Natural killer cell (primary cell): Measurements from ENCODE around the gene TRIAP1. TPM values are rescaled to one million over a fixed set of nuclear protein-coding genes. Genes with fewer than 3 reads are reported as not detected.
A peak's percentile ranks its signal among the peaks of the same experiment; 100 is the strongest.

Experiments
- ATAC-seq, 3 donors: fragments of 150-1000 bp in 2 of 3; fragments of 200-7000 bp in 1 of 3; cut with Tn5 transposase; 1 replicate in 1 of 3; 2 replicates in 2 of 3; pipeline ENCODE4 v1.10.0; 2021; ENCODE audit warnings: mild to moderate bottlenecking in 2 of 3, moderate library complexity in 2 of 3
- DNase-seq, 2 donors: peaks; one replicate each; pipeline versions ENCODE4 v3.0.0 to v3.0.0-alpha.2; 2013 to 2021; ENCODE audit warnings: mixed read lengths in 1 of 2
- H3K27ac ChIP-seq: one replicate; pipeline ENCODE4 v1.5.1; 2013; ENCODE audit warnings: mild to moderate bottlenecking, low read length
- H3K27me3 ChIP-seq: one replicate; pipeline ENCODE4 v1.6.1; 2013; ENCODE audit warnings: low read length; ENCODE audit not compliant: control insufficient read depth, insufficient read depth
- H3K36me3 ChIP-seq: one replicate; pipeline ENCODE4 v1.6.1; 2013; ENCODE audit warnings: low read length; ENCODE audit not compliant: control insufficient read depth, insufficient read depth
- H3K4me1 ChIP-seq: one replicate; pipeline ENCODE4 v1.6.1; 2013; ENCODE audit warnings: low read length; ENCODE audit not compliant: control insufficient read depth, insufficient read depth
- H3K4me3 ChIP-seq: one replicate; pipeline ENCODE4 v1.5.1; 2013; ENCODE audit warnings: low read length
- H3K9me3 ChIP-seq: one replicate; pipeline ENCODE4 v1.6.1; 2013; ENCODE audit warnings: low read length; ENCODE audit not compliant: control insufficient read depth, insufficient read depth
- H3K27ac Mint-ChIP-seq, 2 donors: one replicate each; pipeline ENCODE4 v1.8.0; 2022; ENCODE audit warnings: mild to moderate bottlenecking in 2 of 2, mixed read lengths in 2 of 2, moderate library complexity in 1 of 2
- H3K27me3 Mint-ChIP-seq, 2 donors: one replicate each; pipeline ENCODE4 v1.8.0; 2022; ENCODE audit warnings: low read depth in 2 of 2, mixed read lengths in 2 of 2
- H3K36me3 Mint-ChIP-seq: one replicate; pipeline ENCODE4 v1.8.0; 2022; ENCODE audit warnings: mixed read lengths
- H3K4me1 Mint-ChIP-seq, 2 donors: one replicate each; pipeline ENCODE4 v1.8.0; 2022; ENCODE audit warnings: mixed read lengths in 2 of 2
- H3K4me3 Mint-ChIP-seq: one replicate; pipeline ENCODE4 v1.8.0; 2022; ENCODE audit warnings: mild to moderate bottlenecking, moderate library complexity, mixed read lengths
- H3K9me3 Mint-ChIP-seq, 2 donors: one replicate each; pipeline ENCODE4 v1.8.0; 2022; ENCODE audit warnings: mixed read lengths in 2 of 2
- CTCF ChIP-seq: fragments of 200-600 bp; IDR thresholded peaks from one replicate; pipeline ENCODE4 v1.8.0; 2022; ENCODE audit warnings: antibody characterized with exemption
- WGBS: methylation state at CpG from one replicate; pipeline ENCODE4 v1.1.7; 2013; ENCODE audit warnings: missing lambda C conversion rate; ENCODE audit not compliant: insufficient coverage; 5-methylcytosine and 5-hydroxymethylcytosine counted together
- intact Hi-C: fragments of 100-400 bp; cut with micrococcal nuclease; formaldehyde crosslinking; loops from one replicate; pipeline ENCODE4 v1.14.2; 2022
- total RNA-seq, 4 donors: library from RNA; stranded (reverse); fragments of 120-200 nt in 1 of 4; gene quantifications; one replicate each; pipeline versions ENCODE4 v1.2.3 to v1.2.4, GENCODE V29; 2013 to 2022

The TRIAP1 gene
- total RNA-seq, 3 donors from 2014 or later (not counting 1 experiment from before 2014, with no cell fraction given), result 21.3 to 25.8 (median 24.2) TPM

DNA sequence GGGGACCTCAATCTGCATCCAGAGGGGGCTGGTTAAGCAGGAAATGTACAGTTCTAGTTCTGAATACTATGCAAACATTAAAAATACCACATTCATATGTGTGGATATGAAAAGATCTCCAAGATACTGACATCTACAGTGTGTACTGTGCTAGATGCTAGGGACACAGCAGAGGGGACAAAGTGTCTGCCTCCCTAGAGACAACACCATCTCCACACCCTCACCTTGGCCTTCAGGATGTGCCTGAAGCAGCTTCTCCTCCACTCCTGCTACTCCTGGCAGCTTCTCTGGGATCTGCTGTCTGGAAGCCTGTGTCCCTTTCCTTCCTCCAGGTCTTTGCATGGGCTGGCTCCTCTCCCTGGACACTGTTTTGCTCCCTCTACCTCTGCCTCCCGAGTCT lies 34.0 kb upstream of the TRIAP1 start:
- Histone ChIP-seq H3K36me3 (peaks cover 3% of the 10 kb centered on the region), H3K27me3 (no peaks in the 10 kb centered on the region), H3K27ac (peak overlapping the region; percentile 93), H3K4me3 (no peak overlapping the region), H3K4me1 (peaks cover 64% of the 10 kb centered on the region), H3K9me3 (no peaks in the 10 kb centered on the region)
- Mint-ChIP-seq H3K4me1 (peaks cover 59 to 63% of the 10 kb centered on the region in 2 donors), H3K27ac (peak overlapping the region; percentile 90 to 99), H3K27me3 (no peaks in the 10 kb centered on the region), H3K4me3 (peak overlapping the region; percentile 94), H3K9me3 (no peaks in the 10 kb centered on the region), H3K36me3 (no peaks in the 10 kb centered on the region)
- WGBS, result 87% methylated on average over 1 of the region's 1 CpG
- ATAC-seq, result peak in 2 of 3 donors; percentile 14 to 39
- no peak for DNase-seq
- no peak for TF ChIP-seq CTCF
- intact Hi-C loops, result loop anchor here (5.0 kb wide), 1 partner anchor 43 kb away; the partner anchor contains the start of gene COX6A1

- peak overlapping the region; percentile 90 to 99 for H3K27ac Mint-ChIP-seq
- no peak overlapping the region for H3K4me3 ChIP-seq
- ATAC-seq, result no peak
- DNase-seq, result no peak
- peaks cover 70% of the 10 kb centered on the region for H3K4me1 ChIP-seq
- no peaks in the 10 kb centered on the region for H3K27me3 Mint-ChIP-seq
- no peaks in the 10 kb centered on the region for H3K27me3 ChIP-seq
- peaks cover 3% of the 10 kb centered on the region for H3K36me3 ChIP-seq
- H3K4me1 Mint-ChIP-seq, result peaks cover 65 to 69% of the 10 kb centered on the region in 2 donors
- peak overlapping the region; percentile 94 for H3K4me3 Mint-ChIP-seq
- H3K27ac ChIP-seq, result peak overlapping the region; percentile 93
- no peaks in the 10 kb centered on the region for H3K36me3 Mint-ChIP-seq
- no peaks in the 10 kb centered on the region for H3K9me3 Mint-ChIP-seq
- intact Hi-C loops, result no loop called here
- 73% methylated on average over 1 of the region's 1 CpG for WGBS
- no peaks in the 10 kb centered on the region for H3K9me3 ChIP-seq
- no peak for TF ChIP-seq CTCF
Observed at GRCh38 chr12:120479458-120479857, 33.3 kb upstream of the TRIAP1 start.

DNA sequence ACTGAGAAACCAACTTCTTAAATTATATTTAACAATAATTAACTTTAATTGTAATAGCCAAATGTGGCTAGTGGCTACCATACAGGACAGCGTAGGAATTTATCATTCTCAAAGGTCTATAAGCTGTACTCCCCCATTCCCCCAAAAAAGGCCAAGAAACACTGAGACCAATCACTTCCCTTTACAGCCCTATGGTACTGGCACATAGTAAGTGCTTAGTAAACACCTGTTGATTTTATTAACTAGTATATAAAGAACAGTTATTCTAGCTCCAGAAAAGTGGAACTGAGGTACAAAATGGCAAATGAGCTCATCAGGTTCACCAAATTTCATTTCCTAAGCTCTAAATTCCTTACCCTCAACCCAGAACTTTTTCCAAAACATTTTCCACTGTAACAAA lies 29.5 kb upstream of the TRIAP1 start:
- Mint-ChIP-seq H3K4me3 (peak overlapping the region; percentile 3), H3K27me3 (no peaks in the 10 kb centered on the region), H3K9me3 (no peaks in the 10 kb centered on the region), H3K4me1 (peaks cover 61 to 64% of the 10 kb centered on the region in 2 donors), H3K27ac (peak overlapping the region; percentile 47 to 92), H3K36me3 (no peaks in the 10 kb centered on the region)
- no peak overlapping the region for H3K4me3 ChIP-seq
- WGBS, result 100% methylated on average over 1 of the region's 1 CpG
- H3K27ac ChIP-seq, result no peak overlapping the region
- no peaks in the 10 kb centered on the region for H3K27me3 ChIP-seq
- intact Hi-C loops, result no loop called here
- ATAC-seq, result no peak
- DNase-seq, result no peak
- H3K9me3 ChIP-seq, result no peaks in the 10 kb centered on the region
- H3K4me1 ChIP-seq, result peaks cover 58% of the 10 kb centered on the region
- H3K36me3 ChIP-seq, result no peaks in the 10 kb centered on the region
- no peak for TF ChIP-seq CTCF

DNA sequence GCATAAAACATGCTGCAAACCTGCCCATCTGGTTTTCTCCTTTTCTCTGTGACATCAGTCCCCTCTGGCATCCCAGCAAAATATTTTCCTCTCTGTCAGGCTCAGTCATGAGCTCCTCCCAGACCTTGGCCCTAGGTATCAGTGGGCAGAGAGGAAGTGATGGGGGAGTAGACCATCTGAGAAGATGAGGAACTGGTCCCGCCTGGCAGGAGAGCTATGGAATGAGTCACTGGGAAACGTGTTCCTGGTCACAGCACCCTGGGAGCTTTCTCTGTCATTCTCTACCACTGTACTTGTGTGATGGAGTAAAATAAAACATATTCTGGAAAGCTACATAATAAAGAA lies 28.4 kb upstream of the TRIAP1 start:
- DNase-seq (no peak), ATAC-seq (no peak)
- no peaks in the 10 kb centered on the region for H3K9me3 Mint-ChIP-seq
- Histone ChIP-seq H3K4me1 (peaks cover 55% of the 10 kb centered on the region), H3K27me3 (no peaks in the 10 kb centered on the region), H3K36me3 (no peaks in the 10 kb centered on the region), H3K4me3 (no peak overlapping the region), H3K27ac (no peak overlapping the region), H3K9me3 (no peaks in the 10 kb centered on the region)
- intact Hi-C loops, result no loop called here
- H3K36me3 Mint-ChIP-seq, result no peaks in the 10 kb centered on the region
- peak overlapping the region; percentile 40 to 47 for H3K27ac Mint-ChIP-seq
- peaks cover 61% of the 10 kb centered on the region in 2 donors for H3K4me1 Mint-ChIP-seq
- 40% methylated on average over 2 of the region's 2 CpGs for WGBS
- H3K27me3 Mint-ChIP-seq, result no peaks in the 10 kb centered on the region
- TF ChIP-seq CTCF, result no peak
- H3K4me3 Mint-ChIP-seq, result no peak overlapping the region
